ENCODE results near the gene COX17.

DNA sequence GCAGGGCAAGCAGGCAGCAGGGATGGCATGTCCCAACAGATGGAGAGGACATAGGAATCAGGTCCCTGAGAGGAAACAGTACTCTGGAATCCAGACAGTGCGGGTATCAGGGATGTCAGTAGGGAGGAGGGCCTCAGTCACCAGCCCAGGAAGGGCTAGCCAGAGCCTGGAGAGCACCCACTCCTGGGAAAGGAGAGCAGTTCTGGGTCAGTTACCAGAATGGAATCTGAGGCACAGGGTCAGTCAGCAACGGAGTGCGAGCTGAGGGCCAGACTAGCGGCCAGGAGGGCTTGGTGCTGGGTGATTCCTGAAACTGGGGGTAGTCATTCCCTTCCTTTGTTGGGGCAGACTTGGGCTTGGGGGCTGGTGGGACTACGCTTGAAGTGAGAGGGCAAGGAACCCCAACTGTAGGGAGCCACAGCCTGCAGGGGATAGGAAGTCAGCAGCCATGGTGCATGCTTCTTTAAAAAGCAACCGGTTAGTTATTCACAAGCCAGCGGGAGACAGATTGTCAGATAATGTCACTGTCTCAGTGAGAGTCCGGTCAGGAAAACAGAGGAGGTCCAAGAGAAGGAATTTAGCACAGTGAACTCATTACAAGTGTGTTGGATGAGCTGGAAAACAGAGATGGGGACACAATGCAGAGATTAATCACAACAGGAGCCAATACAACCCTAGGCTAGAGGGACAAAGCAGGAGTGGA lies 51.6 kb downstream of the COX17 start:
- TF ChIP-seq ELF1 (CRISPR knock-in tag; IDR thresholded peaks at IDR 0.05) (no peak), GABPA (IDR thresholded peaks at IDR 0.05; ENCODE audit: low read depth, low read length) (no peak), GABPA (CRISPR knock-in tag; IDR thresholded peaks at IDR 0.05; ENCODE audit: low read depth) (no peak), NFIC (IDR thresholded peaks at IDR 0.05; ENCODE audit: low read length) (no peak), CBX1 (IDR thresholded peaks at IDR 0.05; ENCODE audit: low read depth) (no peak), IRF2 (CRISPR knock-in tag; IDR thresholded peaks at IDR 0.05) (no peak), ZBTB20 (CRISPR knock-in tag; IDR thresholded peaks at IDR 0.05; ENCODE audit: borderline replicate concordance, low read depth) (no peak), BHLHE40 (IDR thresholded peaks at IDR 0.05; ENCODE audit: low read length) (no peak)
- TF ChIP-seq, protein P1, sequence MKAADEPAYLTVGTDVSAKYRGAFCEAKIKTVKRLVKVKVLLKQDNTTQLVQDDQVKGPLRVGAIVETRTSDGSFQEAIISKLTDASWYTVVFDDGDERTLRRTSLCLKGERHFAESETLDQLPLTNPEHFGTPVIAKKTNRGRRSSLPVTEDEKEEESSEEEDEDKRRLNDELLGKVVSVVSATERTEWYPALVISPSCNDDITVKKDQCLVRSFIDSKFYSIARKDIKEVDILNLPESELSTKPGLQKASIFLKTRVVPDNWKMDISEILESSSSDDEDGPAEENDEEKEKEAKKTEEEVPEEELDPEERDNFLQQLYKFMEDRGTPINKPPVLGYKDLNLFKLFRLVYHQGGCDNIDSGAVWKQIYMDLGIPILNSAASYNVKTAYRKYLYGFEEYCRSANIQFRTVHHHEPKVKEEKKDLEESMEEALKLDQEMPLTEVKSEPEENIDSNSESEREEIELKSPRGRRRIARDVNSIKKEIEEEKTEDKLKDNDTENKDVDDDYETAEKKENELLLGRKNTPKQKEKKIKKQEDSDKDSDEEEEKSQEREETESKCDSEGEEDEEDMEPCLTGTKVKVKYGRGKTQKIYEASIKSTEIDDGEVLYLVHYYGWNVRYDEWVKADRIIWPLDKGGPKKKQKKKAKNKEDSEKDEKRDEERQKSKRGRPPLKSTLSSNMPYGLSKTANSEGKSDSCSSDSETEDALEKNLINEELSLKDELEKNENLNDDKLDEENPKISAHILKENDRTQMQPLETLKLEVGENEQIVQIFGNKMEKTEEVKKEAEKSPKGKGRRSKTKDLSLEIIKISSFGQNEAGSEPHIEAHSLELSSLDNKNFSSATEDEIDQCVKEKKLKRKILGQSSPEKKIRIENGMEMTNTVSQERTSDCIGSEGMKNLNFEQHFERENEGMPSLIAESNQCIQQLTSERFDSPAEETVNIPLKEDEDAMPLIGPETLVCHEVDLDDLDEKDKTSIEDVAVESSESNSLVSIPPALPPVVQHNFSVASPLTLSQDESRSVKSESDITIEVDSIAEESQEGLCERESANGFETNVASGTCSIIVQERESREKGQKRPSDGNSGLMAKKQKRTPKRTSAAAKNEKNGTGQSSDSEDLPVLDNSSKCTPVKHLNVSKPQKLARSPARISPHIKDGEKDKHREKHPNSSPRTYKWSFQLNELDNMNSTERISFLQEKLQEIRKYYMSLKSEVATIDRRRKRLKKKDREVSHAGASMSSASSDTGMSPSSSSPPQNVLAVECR (CRISPR knock-in tag; IDR thresholded peaks at IDR 0.05; ENCODE audit: borderline replicate concordance) = no peak
- TF ChIP-seq, protein P2, sequence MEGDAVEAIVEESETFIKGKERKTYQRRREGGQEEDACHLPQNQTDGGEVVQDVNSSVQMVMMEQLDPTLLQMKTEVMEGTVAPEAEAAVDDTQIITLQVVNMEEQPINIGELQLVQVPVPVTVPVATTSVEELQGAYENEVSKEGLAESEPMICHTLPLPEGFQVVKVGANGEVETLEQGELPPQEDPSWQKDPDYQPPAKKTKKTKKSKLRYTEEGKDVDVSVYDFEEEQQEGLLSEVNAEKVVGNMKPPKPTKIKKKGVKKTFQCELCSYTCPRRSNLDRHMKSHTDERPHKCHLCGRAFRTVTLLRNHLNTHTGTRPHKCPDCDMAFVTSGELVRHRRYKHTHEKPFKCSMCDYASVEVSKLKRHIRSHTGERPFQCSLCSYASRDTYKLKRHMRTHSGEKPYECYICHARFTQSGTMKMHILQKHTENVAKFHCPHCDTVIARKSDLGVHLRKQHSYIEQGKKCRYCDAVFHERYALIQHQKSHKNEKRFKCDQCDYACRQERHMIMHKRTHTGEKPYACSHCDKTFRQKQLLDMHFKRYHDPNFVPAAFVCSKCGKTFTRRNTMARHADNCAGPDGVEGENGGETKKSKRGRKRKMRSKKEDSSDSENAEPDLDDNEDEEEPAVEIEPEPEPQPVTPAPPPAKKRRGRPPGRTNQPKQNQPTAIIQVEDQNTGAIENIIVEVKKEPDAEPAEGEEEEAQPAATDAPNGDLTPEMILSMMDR (CRISPR knock-in tag; IDR thresholded peaks at IDR 0.05) = no peak
